Suprapubic skin (tissue), 4 donors: Measurements from ENCODE around the gene GAPVD1.

Experiments used
- CTCF ChIP-seq, 2 donors: fragments of 200-600 bp in 1 of 2; fragments of 450-650 bp in 1 of 2; sonication (generic) in 1 of 2; IDR thresholded peaks; one replicate each; pipeline ENCODE4 v1.5.1; 2016 to 2019; ENCODE audit warnings: antibody characterized with exemption in 2 of 2, mild to moderate bottlenecking in 1 of 2, moderate library complexity in 1 of 2
- EP300 ChIP-seq: sonication (generic); formaldehyde crosslinking; IDR thresholded peaks from one replicate; pipeline ENCODE4 v1.6.1; 2017; ENCODE audit warnings: antibody characterized with exemption
- POLR2A ChIP-seq, 2 donors: fragments of 450-650 bp; IDR thresholded peaks; one replicate each; pipeline ENCODE4 v1.6.1; 2017; ENCODE audit warnings: antibody characterized with exemption in 2 of 2, mild to moderate bottlenecking in 2 of 2, moderate library complexity in 2 of 2
- POLR2AphosphoS5 ChIP-seq, 3 donors: sonication (generic); formaldehyde crosslinking; IDR thresholded peaks; one replicate each; pipeline ENCODE4 v1.6.1; 2017; ENCODE audit warnings: antibody characterized with exemption in 3 of 3

GRCh38 chr9:125214186-125214585 is 47.4 kb upstream of the GAPVD1 start:
- no peak for TF ChIP-seq EP300
- TF ChIP-seq CTCF (IDR thresholded peaks at IDR 0.05), result no peak
- no peak for TF ChIP-seq POLR2AphosphoS5 (IDR thresholded peaks at IDR 0.05)
- no peak for TF ChIP-seq POLR2A (IDR thresholded peaks at IDR 0.05)
